Brain microvascular endothelial cell (primary cell): ENCODE measurements around the gene TPD52L2.
"Not testable (repeated sequence)": the region's sequence is repeated elsewhere in the genome, so short reads cannot be mapped to it uniquely, and the experiment has no call there.

ENCODE experiments used
- DNase-seq: peaks from one replicate; pipeline ENCODE4 v3.0.0-alpha.2; 2020
- H3K27ac ChIP-seq: fragments of 250-450 bp; sonication (Bioruptor Pico); 2 replicates; pipeline ENCODE4 v1.5.1; 2020; ENCODE audit warnings: mild to moderate bottlenecking, moderate library complexity
- H3K27me3 ChIP-seq: fragments of 250-450 bp; sonication (Bioruptor Pico); replicated peaks from 2 replicates; pipeline ENCODE4 v1.5.1; 2020; ENCODE audit warnings: mild to moderate bottlenecking
- H3K36me3 ChIP-seq: fragments of 250-450 bp; sonication (Bioruptor Pico); replicated peaks from 2 replicates; pipeline ENCODE4 v1.5.1; 2020; ENCODE audit warnings: mild to moderate bottlenecking
- H3K4me3 ChIP-seq: 2 replicates; pipeline ENCODE4 v1.5.1; 2011; ENCODE audit warnings: low read depth, mild to moderate bottlenecking, control low read depth, low read length, moderate library complexity
- CTCF ChIP-seq: IDR thresholded peaks from 2 replicates; pipeline ENCODE4 v1.5.1; 2011; ENCODE audit warnings: low read depth, mild to moderate bottlenecking, moderate library complexity, low read length, control low read depth, inconsistent platforms; ENCODE audit errors: missing control alignments
- in situ Hi-C: cut with HindIII; loops from 2 replicates; pipeline ENCODE4 v1.10.0; 2017; ENCODE audit warnings: low sequenced_read_pairs, low pct_ligation_motif_present

TPD52L2 gene

GRCh38 chr20:63864545-63864977 is 509 bp upstream of the TPD52L2 start:
- Histone ChIP-seq H3K36me3 (peaks cover 22% of the 10 kb centered on the region), H3K4me3 (peak overlapping the region; percentile 90), H3K27me3 (no peaks in the 10 kb centered on the region), H3K27ac (peak overlapping the region; percentile 90)
- no peak for TF ChIP-seq CTCF
- DNase-seq: no peak
- in situ Hi-C loops: no loop called here

GRCh38 chr20:63867042-63867441 is 2.0 kb downstream of the TPD52L2 start:
- H3K27ac ChIP-seq: not testable (repeated sequence)

GRCh38 chr20:63868264-63868663 is 3.2 kb downstream of the TPD52L2 start:
- Histone ChIP-seq H3K27me3 (no peaks in the 10 kb centered on the region), H3K4me3 (no peak overlapping the region), H3K27ac (no peak overlapping the region), H3K36me3 (peaks cover 38% of the 10 kb centered on the region)
- no peak for DNase-seq
- TF ChIP-seq CTCF: no peak
- in situ Hi-C loops: no loop called here

More at GRCh38 chr20:63867042-63867441, 2.0 kb downstream of the TPD52L2 start:
- H3K36me3 ChIP-seq: peaks cover 34% of the 10 kb centered on the region
- in situ Hi-C loops, H3K4me3 ChIP-seq, DNase-seq, H3K27me3 ChIP-seq: not testable (repeated sequence)

GRCh38 chr20:63873477-63873971 is 8.5 kb downstream of the TPD52L2 start:
- Histone ChIP-seq H3K36me3 (peaks cover 83% of the 10 kb centered on the region), H3K27me3 (no peaks in the 10 kb centered on the region), H3K27ac (no peak overlapping the region), H3K4me3 (no peak overlapping the region)
- DNase-seq: peak; percentile 69
- in situ Hi-C loops: no loop called here
- no peak for TF ChIP-seq CTCF

DNA sequence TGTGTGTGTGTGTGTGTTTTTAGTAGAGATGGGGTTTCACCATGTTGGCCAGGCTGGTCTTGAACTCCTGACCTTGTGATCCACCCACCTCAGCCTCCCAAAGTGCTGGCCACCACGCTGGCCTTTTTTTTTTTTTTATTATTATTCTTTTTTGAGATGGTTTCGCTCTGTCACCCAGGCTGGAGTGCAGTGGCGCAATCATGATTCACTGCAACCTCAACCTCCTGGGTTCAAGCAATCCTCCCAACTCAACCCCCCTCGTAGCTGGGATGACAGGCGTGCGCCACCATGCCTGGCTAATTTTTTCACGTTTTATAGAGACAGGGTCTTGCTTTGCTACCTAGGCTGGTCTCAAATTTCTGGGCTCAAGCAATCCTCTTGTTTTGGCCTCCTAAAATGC is 9.2 kb downstream of the TPD52L2 start:
- peaks cover 85% of the 10 kb centered on the region for H3K36me3 ChIP-seq
- DNase-seq, in situ Hi-C loops, H3K27me3 ChIP-seq, H3K4me3 ChIP-seq, H3K27ac ChIP-seq: not testable (repeated sequence)

DNA sequence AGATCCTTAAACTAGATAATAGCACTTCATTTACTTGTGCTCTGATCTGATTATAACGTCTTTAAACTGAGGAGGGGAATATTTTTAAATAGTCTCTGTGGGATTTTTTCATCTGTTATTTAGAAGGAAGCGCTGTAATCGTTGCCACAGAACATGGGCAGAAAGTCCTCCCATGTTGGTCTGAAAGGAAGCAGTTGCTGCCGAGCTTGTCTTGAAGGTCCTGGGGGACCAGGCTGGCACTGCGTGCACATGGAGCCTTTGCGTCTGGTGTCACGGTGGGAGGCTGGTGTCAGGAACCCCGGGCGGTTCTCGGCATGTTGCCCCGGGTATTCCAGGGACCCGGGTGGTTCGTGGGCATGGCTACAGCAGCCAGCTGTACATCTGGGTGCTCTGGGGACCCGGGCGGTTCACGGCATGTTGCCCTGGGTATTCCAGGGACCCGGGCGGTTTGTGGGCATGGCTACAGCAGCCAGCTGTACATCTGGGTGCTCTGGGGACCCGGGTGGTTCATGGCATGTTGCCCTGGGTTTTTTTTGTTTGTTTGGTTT is 11.5 kb downstream of the TPD52L2 start:
- DNase-seq: no peak
- Histone ChIP-seq H3K36me3 (peaks cover 74% of the 10 kb centered on the region), H3K27me3 (no peaks in the 10 kb centered on the region), H3K4me3 (no peak overlapping the region), H3K27ac (no peak overlapping the region)
- no peak for TF ChIP-seq CTCF
- in situ Hi-C loops: loop anchor here (25.0 kb wide), 1 partner anchor 289 kb away; no protein-coding TSS in a partner anchor
